Measurements from ENCODE around the gene RHOXF2B.

GRCh38 chrX:120023259-120023658, 54.2 kb downstream of the RHOXF2B start:
- no peak for TF ChIP-seq RARB (CRISPR knock-in tag; IDR thresholded peaks at IDR 0.05)
- TF ChIP-seq ZFP3 (CRISPR knock-in tag; IDR thresholded peaks at IDR 0.05), result no peak
- no peak for TF ChIP-seq OSR1 (CRISPR knock-in tag; IDR thresholded peaks at IDR 0.05)
- TF ChIP-seq TSHZ2 (CRISPR knock-in tag; IDR thresholded peaks at IDR 0.05), result no peak
- TF ChIP-seq CSDC2 (CRISPR knock-in tag; IDR thresholded peaks at IDR 0.05), result no peak
- TF ChIP-seq GLIS3 (CRISPR knock-in tag; IDR thresholded peaks at IDR 0.05), result no peak
- no peak for TF ChIP-seq ZNF70 (CRISPR knock-in tag; IDR thresholded peaks at IDR 0.05)

Data from SK-N-SH treated with all-trans-retinoic acid at 6 μM for 48 hours (cell line).